Measurements from ENCODE around the gene EFHC1.

Gene EFHC1

GRCh38 chr6:52503323-52503747 is 83.2 kb downstream of the EFHC1 start:
- no peak for DNase-seq (ENCODE audit: low spot score)

GRCh38 chr6:52503851-52504781 is 84.0 kb downstream of the EFHC1 start:
- DNase-seq (ENCODE audit: low spot score): no peak

GRCh38 chr6:52504782-52505136 is 84.6 kb downstream of the EFHC1 start:
- no peak for DNase-seq (ENCODE audit: low spot score)

GRCh38 chr6:52505726-52506409 is 85.7 kb downstream of the EFHC1 start:
- DNase-seq (ENCODE audit: low spot score): no peak

DNA sequence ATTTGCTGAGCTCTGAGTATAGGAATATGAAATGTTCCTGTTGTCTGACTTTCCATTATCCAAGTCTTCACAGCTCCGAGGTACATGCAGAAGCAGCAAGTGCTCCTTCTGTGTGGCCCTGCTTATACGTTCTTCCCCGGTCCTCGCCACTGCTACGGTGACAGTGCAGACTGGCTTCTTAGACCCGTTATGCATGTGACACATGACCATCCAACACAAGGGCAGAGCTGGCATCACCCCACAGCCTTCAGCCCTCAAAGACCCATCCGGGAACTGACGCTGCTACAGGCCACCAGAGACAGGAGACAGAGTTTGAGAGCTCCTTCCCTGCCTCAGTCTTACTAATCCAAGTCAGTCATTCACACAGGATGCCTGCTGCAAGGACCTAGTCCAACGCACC is 86.3 kb downstream of the EFHC1 start:
- no peak for DNase-seq (ENCODE audit: low spot score)

GRCh38 chr6:52507557-52508260 is 87.6 kb downstream of the EFHC1 start:
- DNase-seq (ENCODE audit: low spot score): no peak

DNA sequence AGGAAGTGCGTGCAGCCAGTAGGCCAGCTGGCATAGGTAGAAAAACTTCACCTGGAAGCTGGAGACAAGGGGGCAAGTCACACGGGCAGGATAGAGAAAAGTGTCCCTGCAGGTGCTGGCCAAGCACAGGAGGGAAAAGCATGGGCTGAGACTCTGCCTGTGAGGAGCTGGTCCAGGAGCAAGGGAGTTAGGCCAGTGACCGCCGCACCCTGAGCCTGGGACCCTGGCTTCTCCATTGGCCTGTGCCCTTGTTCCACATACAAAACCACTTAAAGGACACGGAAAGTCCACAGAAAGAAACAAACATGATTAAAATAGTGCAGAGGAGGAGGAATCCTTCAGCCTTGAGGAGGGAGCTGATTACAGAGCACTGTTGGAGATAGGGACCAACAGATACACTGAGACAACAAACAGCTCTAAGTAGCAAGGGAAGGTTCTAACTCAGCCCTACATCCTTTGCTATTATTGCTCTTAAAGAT is 88.2 kb downstream of the EFHC1 start:
- DNase-seq (ENCODE audit: low spot score): no peak

DNA sequence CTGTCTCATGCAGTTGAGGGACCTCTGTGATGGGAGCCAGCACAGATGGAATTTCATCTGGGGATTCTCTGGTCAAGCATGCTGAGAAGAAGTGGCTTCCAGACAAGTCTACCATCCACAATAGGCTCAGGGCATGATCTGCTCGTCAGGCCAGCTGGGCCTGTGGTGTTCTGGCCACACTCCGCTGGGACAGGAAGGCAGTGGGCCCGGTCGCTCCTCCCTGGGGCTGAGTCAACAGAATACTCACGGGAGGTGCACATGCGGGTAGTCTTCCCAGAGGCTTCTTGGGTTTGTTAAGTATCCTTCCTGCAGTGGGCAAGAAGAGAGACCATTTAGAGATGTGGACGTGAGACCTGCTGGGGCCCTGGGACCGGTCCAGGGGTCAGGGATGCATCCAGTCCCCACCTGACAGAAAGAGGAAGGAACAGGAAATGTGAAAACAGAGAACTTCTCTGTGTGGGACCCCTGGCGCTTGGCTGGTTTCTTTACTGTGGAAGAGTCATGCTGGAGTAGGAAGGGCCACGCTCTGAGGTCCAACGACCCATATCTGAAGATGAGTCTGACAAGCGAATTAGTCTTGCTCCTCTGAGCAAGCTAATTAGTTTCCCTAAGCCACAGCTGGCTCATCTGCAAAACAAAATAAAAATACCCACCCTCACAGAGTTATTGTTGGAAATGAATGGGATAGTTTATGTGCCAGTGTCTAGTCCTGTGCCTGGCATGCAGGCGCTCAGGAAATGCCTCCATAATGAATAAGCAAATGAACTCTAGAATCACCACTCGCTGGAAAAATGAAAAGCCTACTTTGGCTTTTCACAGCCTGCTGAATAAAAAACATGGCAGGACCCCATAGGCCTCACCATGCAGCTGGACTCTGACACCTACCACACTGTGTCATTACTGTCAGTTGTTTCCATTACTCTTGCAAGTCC is 89.4 kb downstream of the EFHC1 start:
- DNase-seq (ENCODE audit: low spot score): no peak

DNA sequence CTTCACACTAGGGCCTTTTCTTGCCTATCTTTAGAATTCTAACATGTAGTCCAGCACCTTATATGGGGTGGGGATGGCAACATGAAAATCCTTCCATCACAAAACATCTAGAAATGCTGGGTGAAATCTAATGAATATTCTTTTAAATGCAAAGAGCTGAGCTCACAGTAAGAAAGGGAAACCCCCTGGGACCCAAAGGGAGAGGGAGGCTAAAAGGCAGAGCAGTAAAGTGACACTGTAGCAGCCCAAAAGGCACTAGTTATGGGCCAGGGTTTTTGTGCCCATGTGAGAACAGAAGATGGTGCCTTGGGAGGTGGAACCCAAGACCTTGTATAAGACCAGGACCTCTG is 90.0 kb downstream of the EFHC1 start:
- DNase-seq (ENCODE audit: low spot score): no peak

DNA sequence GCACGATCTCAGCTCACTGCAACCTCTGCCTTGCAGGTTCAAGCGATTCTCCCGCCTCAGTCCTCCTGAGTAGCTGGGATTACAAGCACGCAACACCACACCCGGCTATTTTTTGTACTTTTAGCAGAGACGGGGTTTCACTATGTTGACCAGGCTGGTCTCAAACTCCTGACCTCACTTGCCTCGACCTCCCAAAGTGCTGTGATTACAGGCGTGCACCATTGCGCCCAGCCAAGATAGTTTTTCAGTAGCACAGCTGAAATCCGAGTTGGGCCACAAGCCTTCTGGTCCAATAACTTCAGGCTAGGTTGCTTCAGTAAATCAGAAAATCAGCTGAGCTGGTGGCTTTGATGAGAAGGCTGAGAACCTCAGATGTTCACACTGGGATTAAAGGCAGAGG is 91.0 kb downstream of the EFHC1 start:
- DNase-seq (ENCODE audit: low spot score): no peak

DNA sequence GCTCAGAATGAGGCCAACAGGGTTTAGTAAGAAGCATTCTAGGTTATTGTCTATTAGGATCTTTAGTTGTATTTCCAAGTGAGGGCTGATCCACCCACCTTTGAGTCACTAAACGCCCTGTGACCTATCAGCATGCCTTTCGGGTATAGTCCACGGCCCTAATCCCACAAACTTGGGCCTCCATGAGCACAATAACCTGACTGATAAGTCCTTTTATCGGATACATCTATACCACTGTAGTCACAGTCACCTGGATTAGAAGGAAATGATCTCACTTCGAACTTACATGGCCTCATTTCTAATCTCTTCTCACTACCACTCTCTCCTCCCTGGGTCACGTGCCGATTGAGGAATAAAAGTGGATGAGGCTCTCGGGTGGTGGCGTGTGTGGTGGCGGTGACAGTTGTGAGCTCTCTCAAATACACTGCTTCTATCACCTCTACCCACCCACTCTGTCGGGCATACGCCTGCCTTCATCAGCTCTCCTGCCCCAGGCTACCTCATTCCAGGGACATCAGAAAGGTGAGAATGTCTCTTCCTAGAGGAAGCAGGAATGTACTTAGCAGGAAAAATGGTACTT is 91.5 kb downstream of the EFHC1 start:
- DNase-seq (ENCODE audit: low spot score): no peak

- DNase-seq (ENCODE audit: low spot score): no peak
These were observed 92.1 kb downstream of the EFHC1 start for GRCh38 chr6:52512199-52512598.

DNA sequence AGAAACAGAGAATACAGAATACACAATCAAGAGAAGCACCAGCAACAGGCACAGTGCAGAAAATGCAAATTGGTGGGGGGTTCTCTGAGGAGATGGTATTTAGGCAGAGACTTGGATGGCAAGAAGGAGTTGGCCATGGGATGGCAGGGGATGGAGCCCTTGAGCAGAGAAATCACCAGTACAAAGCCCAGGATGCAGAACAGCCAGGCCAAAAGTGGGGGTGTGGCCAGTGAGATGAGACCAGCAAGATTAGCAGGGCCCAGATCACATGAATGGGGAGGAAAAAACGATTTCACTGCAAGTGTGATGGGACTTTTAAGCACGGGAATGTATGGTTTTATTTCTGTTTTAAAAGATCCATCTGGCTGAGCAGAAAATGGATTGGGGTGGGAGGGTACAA is 93.3 kb downstream of the EFHC1 start:
- no peak for DNase-seq (ENCODE audit: low spot score)

- DNase-seq (ENCODE audit: low spot score): no peak
These were observed 93.8 kb downstream of the EFHC1 start for GRCh38 chr6:52513896-52514295.

- no peak for DNase-seq (ENCODE audit: low spot score)
These were observed 94.4 kb downstream of the EFHC1 start for GRCh38 chr6:52514514-52514913.

DNA sequence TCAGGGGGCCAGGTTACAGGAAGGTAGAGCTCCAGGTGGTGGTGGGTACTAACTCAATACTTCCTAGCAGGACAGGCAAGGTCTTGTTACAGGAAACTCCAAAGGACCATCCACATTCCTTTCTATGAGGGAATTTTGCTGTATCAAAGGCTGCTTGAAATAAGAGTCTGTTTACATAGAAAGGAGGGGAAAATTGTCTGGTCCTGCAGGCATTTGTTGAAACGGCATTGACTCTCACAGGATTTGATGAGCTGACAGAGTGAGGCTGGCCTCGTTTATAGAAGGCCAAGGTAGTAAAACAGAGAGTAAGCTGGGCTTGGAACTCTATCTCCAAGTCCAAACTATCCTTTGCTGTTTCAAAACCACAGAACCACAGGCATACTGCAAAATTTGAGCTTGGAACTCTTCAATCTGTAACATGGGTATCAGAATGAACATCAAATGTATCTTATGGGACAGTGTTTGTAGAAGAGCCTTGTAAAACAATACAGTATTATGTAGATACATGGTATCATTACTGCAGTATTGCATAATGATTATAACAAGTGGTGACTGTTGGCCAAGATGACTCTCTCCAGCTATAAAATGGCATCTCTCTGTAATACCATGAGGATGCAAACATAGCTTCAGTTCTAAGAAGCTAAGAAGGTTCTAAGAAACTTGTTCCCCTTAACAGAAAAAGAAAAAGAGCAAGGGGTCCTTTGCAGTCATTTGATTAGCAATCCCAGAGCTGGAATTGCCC is 95.2 kb downstream of the EFHC1 start:
- DNase-seq (ENCODE audit: low spot score): no peak

GRCh38 chr6:52516269-52516668 is 96.1 kb downstream of the EFHC1 start:
- DNase-seq (ENCODE audit: low spot score): no peak

- no peak for DNase-seq (ENCODE audit: low spot score)
These were observed 96.8 kb downstream of the EFHC1 start for GRCh38 chr6:52516943-52517342.

DNA sequence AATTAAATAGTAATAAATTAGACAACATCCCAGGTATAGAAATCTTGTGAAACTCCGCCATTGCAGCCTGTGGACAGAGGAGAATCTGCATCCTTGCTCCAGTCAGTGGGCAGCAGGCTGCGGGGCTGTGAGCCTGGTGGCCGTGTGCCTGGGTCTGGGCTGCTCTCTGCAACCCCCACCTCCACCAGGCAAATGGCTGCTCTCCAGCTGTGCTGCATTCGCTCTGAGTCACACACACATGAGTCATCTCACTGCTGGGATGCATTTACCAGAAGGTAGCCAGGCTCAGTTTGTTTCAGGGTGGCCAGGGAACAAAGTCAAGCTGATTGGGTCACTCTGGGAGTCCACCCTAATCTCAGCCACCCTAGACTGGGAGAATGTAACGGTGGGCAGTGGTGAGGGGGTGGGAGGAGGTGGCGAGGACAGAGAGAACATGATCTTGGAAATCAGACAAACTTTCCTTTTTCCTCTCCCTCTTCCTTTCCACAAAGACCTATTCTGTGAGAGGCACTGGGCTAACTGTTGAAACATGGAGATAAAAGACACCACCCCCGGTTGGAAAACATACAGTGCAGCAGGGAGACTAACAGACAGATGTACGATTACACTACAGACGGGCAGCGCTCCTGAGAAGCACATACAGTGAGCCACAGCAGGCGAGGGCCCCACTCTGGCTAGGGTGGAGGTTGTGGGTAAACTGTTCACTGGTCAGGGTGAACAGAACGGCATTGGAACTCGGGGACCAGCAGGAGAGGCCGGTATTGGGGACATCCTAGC is 97.5 kb downstream of the EFHC1 start:
- DNase-seq (ENCODE audit: low spot score): no peak
